GM20000 (cell line): ENCODE results near the gene ASF1A.

Source experiments
- DNase-seq: peaks from one replicate; pipeline ENCODE4 v3.0.0; 2012; ENCODE audit warnings: low spot score
- TF ChIP-seq, protein P1 (sequence below): IDR thresholded peaks from 2 replicates; pipeline ENCODE4 v1.5.1; 2012; ENCODE audit warnings: mild to moderate bottlenecking, control low read depth; ENCODE audit errors: extremely low read depth, missing control alignments

The ASF1A gene

DNA sequence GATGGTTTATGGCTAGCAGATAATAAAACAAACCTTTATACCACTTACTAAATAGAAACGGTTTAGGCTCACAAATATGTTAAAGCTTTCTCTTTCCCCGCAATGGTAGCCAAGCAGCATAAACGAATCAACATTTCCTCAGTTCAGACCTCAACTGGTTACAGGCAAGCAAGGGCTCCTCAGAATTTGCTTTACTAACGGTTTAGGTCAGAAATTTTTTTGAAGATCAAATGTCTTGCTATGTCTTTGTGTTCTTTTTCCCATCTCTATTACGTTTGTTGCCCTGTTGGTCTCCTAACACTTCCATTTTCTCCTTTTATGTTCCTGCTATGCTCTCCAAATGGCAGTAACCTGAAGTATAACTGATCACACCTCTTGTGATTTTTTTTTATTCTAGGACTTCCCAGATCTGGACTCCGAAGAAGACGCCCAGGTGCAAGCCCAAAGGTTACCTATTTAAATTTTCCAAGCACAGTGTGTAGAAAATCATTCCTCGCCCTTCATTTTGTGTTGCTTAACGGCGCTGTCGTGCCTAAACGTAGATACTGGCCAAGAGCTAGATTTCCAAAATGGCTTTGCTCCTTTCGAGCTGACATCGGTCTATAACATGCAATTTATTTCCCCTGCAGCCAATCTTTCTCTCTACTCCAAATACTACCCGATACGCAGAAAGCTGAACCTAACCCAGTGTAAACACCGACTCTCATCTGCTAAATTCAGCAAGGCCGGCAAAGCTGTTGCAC is 717 bp upstream of the ASF1A start:
- DNase-seq, result peak; percentile 33
- TF ChIP-seq, protein P1, sequence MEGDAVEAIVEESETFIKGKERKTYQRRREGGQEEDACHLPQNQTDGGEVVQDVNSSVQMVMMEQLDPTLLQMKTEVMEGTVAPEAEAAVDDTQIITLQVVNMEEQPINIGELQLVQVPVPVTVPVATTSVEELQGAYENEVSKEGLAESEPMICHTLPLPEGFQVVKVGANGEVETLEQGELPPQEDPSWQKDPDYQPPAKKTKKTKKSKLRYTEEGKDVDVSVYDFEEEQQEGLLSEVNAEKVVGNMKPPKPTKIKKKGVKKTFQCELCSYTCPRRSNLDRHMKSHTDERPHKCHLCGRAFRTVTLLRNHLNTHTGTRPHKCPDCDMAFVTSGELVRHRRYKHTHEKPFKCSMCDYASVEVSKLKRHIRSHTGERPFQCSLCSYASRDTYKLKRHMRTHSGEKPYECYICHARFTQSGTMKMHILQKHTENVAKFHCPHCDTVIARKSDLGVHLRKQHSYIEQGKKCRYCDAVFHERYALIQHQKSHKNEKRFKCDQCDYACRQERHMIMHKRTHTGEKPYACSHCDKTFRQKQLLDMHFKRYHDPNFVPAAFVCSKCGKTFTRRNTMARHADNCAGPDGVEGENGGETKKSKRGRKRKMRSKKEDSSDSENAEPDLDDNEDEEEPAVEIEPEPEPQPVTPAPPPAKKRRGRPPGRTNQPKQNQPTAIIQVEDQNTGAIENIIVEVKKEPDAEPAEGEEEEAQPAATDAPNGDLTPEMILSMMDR, result no peak

DNA sequence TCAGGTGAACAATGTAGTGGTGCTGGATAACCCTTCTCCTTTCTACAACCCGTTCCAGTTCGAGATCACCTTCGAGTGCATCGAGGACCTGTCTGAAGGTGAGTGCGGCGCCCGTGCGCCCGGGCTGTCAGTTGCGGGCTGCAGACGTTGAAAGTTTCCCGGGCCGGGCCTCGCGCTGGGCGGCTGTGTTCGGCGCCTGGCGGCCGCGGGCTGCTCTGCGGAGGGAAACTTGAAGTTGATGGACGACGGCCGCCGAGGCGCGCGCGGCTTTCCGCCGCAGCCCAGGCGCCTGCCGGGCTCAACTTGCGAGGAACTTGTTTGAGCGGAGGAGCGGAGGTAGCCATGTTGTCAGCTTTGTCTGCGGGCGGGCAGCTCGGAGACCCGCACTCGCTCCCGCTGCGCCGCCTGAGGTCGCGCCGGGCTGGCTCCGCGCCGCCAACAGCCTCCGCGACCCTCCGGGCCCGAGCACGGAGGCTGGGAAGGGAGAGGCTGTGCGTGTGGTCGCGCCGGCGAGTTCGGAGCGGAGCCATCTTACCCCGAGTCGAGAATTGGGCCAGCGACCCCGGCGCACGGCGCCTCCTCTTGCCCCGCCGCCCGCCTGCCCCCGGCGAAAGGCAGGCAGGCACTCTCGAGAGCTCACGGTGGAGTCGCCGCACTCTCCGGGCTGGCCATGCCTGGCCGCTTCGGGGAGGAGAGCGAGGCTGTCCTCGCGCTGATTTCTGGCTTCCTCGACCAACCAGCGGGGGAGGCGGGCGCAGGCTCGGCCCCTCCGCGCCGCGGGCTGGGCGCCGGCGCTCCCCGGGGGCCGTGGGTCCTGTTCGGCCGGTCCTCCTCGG is 691 bp downstream of the ASF1A start:
- TF ChIP-seq, protein P1, result no peak
- DNase-seq, result peak; percentile 81

DNA sequence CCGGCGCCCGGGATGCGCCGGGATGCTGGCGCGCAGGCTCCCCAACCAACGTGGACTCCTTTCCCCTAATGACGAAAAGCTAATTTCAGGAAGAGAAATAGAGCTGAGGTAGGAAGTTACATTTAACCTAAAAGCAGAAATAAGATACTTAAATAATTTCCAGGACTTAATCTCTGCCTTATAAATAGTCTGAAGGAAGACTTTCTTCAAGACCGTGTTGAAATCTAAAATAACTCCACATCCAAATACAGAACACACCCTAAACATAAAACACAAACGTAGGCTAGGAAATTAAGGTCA is 1.3 kb downstream of the ASF1A start:
- TF ChIP-seq, protein P1, result no peak
- DNase-seq, result no peak

DNA sequence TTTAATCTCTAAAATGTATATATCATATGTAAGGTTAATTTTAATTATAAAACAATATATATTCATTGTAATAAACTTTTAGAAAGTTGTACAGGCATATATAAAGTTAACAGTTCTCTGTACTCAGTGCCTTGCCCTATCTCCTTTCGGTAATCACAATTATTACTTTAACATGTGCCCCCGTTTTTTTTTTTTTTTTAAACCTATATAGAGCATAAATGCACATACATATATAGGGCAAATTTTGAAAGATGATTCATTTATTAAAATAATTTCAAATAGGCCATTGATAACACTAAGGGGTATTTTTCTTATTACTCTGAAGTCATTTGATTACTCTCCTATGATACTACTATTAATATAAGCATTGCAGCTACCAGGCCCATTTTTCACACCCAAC is 1.9 kb downstream of the ASF1A start:
- TF ChIP-seq, protein P1, result no peak
- DNase-seq, result no peak

DNA sequence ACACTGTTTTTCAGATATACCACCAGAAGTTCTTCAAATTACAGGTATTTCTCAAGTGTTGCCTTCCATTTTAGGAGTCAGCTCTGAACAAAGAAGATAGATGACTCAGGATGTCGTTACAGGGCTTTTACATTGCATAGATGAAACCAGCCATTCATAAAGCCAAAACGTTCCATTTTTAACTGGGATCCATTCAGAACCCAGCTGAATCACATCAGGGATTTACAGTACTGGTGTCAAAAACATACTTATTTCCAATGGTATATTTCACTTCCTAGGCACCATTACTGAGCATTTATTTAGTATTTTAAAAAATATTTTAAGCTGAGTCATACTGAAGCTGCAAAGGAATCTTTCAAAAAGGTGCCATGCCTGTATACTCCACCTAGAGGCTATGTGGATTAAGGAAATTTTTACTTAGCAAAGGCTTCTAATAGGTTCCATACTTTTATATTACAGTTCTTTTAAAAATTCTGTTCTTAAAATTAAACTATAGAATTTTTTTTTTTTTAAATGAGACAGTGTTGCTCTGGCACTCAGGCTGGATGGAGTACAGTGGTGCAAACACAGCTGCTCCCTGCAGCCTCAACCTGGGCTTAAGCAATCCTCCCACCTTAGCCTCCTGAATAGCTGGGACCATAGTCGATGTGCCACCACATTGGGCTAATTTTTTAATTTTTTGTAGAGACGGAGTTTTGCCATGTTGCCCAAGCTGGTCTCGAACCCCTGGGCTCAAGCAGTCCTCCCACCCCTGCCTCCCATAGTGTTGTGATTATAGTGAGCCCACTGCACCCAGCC is 2.6 kb downstream of the ASF1A start:
- TF ChIP-seq, protein P1, result no peak

DNA sequence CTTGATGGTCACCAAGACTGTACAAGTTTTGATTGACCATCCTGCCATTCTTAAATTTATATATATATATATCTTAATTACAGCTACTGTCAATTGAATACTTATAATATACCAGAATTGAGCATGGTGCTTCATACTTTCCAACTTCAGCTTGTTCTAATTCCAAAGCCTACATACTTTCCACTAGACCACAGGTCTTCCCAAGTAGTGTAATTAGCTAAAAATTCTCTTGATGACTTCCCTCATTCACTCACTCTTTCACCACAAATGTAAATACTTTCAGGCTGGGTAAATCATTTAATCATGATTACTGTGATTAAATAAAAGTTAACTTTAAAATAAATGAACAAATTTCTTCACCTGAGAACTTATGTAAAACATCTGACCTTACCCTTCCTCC is 3.4 kb downstream of the ASF1A start:
- DNase-seq, result no peak
- TF ChIP-seq, protein P1, result no peak

More for the DNA sequence above, 2.6 kb downstream of the ASF1A start:
- peak; percentile 42 for DNase-seq

DNA sequence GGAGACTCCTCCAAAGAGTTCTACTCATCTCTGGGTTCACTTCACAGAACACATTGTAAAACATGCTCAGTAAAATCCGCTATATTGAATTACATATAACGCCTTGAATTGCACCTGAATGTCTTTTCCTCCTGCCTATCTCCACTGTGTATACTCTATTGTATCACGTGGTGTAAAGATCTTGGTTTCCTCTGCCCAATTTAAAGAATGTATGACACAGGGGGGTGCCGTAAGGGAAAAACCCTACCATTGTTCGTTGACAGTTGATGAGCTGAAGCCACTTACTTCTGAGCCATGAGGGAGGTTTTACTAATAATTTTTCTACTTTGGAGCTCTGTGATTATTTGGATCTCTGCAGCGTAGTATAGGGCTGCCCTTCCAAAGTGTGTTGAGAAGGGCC is 6.0 kb downstream of the ASF1A start:
- DNase-seq, result no peak
- TF ChIP-seq, protein P1, result no peak
